ENCODE results near the gene PRLR.

DNA sequence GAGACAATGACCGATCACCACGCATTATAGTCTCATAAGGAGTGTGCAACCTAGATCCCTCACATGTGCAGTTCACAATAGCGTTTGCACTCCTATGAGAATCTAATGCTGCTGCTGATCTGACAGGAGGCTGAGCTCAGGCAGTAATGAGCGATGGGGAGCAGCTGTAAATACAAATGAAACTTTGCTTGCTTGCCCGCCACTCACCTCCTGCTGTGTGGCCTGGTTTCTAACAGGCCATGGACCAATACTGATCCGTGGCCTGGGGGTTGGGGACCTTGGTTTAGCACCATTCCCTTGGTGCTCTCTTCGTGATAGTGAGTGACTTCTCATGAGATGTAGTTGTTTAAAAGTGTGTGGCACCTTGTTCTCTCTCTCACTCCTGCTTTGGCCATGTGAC, 50.2 kb downstream of the PRLR start:
- TF ChIP-seq, protein P1, sequence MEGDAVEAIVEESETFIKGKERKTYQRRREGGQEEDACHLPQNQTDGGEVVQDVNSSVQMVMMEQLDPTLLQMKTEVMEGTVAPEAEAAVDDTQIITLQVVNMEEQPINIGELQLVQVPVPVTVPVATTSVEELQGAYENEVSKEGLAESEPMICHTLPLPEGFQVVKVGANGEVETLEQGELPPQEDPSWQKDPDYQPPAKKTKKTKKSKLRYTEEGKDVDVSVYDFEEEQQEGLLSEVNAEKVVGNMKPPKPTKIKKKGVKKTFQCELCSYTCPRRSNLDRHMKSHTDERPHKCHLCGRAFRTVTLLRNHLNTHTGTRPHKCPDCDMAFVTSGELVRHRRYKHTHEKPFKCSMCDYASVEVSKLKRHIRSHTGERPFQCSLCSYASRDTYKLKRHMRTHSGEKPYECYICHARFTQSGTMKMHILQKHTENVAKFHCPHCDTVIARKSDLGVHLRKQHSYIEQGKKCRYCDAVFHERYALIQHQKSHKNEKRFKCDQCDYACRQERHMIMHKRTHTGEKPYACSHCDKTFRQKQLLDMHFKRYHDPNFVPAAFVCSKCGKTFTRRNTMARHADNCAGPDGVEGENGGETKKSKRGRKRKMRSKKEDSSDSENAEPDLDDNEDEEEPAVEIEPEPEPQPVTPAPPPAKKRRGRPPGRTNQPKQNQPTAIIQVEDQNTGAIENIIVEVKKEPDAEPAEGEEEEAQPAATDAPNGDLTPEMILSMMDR (conservative IDR thresholded peaks at IDR 0.05; ENCODE audit: low read depth in 2 of 2), result no peak
- no peak for TF ChIP-seq EZH2phosphoT487 (IDR thresholded peaks at IDR 0.05; ENCODE audit: unreplicated experiment)
- TF ChIP-seq POLR2AphosphoS5 (IDR thresholded peaks at IDR 0.05; ENCODE audit: low read depth), result no peak
- no peak for TF ChIP-seq EZH2 (IDR thresholded peaks at IDR 0.05; ENCODE audit: low read depth, unreplicated experiment)
- no peak for TF ChIP-seq NANOG (IDR thresholded peaks at IDR 0.05; ENCODE audit: borderline replicate concordance)
- TF ChIP-seq CREB1 (CRISPR knock-in tag; IDR thresholded peaks at IDR 0.05; ENCODE audit: low read depth), result no peak
- TF ChIP-seq, protein P2, sequence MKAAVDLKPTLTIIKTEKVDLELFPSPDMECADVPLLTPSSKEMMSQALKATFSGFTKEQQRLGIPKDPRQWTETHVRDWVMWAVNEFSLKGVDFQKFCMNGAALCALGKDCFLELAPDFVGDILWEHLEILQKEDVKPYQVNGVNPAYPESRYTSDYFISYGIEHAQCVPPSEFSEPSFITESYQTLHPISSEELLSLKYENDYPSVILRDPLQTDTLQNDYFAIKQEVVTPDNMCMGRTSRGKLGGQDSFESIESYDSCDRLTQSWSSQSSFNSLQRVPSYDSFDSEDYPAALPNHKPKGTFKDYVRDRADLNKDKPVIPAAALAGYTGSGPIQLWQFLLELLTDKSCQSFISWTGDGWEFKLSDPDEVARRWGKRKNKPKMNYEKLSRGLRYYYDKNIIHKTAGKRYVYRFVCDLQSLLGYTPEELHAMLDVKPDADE (IDR thresholded peaks at IDR 0.05), result no peak
- TF ChIP-seq, protein P3, sequence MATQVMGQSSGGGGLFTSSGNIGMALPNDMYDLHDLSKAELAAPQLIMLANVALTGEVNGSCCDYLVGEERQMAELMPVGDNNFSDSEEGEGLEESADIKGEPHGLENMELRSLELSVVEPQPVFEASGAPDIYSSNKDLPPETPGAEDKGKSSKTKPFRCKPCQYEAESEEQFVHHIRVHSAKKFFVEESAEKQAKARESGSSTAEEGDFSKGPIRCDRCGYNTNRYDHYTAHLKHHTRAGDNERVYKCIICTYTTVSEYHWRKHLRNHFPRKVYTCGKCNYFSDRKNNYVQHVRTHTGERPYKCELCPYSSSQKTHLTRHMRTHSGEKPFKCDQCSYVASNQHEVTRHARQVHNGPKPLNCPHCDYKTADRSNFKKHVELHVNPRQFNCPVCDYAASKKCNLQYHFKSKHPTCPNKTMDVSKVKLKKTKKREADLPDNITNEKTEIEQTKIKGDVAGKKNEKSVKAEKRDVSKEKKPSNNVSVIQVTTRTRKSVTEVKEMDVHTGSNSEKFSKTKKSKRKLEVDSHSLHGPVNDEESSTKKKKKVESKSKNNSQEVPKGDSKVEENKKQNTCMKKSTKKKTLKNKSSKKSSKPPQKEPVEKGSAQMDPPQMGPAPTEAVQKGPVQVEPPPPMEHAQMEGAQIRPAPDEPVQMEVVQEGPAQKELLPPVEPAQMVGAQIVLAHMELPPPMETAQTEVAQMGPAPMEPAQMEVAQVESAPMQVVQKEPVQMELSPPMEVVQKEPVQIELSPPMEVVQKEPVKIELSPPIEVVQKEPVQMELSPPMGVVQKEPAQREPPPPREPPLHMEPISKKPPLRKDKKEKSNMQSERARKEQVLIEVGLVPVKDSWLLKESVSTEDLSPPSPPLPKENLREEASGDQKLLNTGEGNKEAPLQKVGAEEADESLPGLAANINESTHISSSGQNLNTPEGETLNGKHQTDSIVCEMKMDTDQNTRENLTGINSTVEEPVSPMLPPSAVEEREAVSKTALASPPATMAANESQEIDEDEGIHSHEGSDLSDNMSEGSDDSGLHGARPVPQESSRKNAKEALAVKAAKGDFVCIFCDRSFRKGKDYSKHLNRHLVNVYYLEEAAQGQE (IDR thresholded peaks at IDR 0.05; ENCODE audit: unreplicated experiment), result no peak
- TF ChIP-seq STAT1 (IDR thresholded peaks at IDR 0.05; ENCODE audit: unreplicated experiment), result no peak
- no peak for TF ChIP-seq ZNF114 (CRISPR knock-in tag; IDR thresholded peaks at IDR 0.05)
